Liver (tissue), 9 donors: Measurements from ENCODE around the gene CDC42BPB. TPM values are rescaled to one million over a fixed set of nuclear protein-coding genes. Genes with fewer than 3 reads are reported as not detected.

Source experiments
- DNase-seq: peaks from one replicate; pipeline ENCODE4 v3.0.0-alpha.2; 2017; ENCODE audit warnings: low spot score
- H3K27ac ChIP-seq, 2 donors: one replicate each; pipeline ENCODE4 v1.7.0; 2013; ENCODE audit warnings: inconsistent platforms in 2 of 2, low read length in 2 of 2, control low read depth in 1 of 2, low read depth in 1 of 2, mild to moderate bottlenecking in 1 of 2
- H3K27me3 ChIP-seq, 4 donors: one replicate each; pipeline versions ENCODE4 v1.6.1 to v1.7.0; 2013; ENCODE audit warnings: low read length in 3 of 4, inconsistent platforms in 1 of 4, mild to moderate bottlenecking in 1 of 4, moderate library complexity in 1 of 4; ENCODE audit not compliant: control insufficient read depth in 4 of 4, insufficient read depth in 4 of 4
- H3K36me3 ChIP-seq, 4 donors: one replicate each; pipeline versions ENCODE4 v1.6.1 to v1.7.0; 2013; ENCODE audit warnings: low read length in 3 of 4, mild to moderate bottlenecking in 3 of 4, low read depth in 1 of 4, moderate library complexity in 1 of 4; ENCODE audit not compliant: control insufficient read depth in 4 of 4, insufficient read depth in 3 of 4
- H3K4me1 ChIP-seq, 4 donors: one replicate each; pipeline versions ENCODE4 v1.6.1 to v1.7.0; 2013; ENCODE audit warnings: low read length in 3 of 4, mild to moderate bottlenecking in 3 of 4, moderate library complexity in 1 of 4; ENCODE audit not compliant: control insufficient read depth in 4 of 4, insufficient read depth in 4 of 4
- H3K4me3 ChIP-seq, 3 donors: one replicate each; pipeline versions ENCODE4 v1.6.1 to v1.7.0; 2013; ENCODE audit warnings: low read length in 3 of 3, control low read depth in 1 of 3, low read depth in 1 of 3, mild to moderate bottlenecking in 1 of 3
- H3K9ac ChIP-seq, 2 donors: one replicate each; pipeline ENCODE4 v1.7.0; 2013; ENCODE audit warnings: low read length in 2 of 2, mild to moderate bottlenecking in 2 of 2, moderate library complexity in 2 of 2, control low read depth in 1 of 2, low read depth in 1 of 2
- H3K9me3 ChIP-seq, 4 donors: one replicate each; pipeline versions ENCODE4 v1.6.1 to v1.7.0; 2013; ENCODE audit warnings: low read length in 3 of 4; ENCODE audit not compliant: control insufficient read depth in 4 of 4
- ATF3 ChIP-seq: IDR thresholded peaks from 2 replicates; pipeline ENCODE4 v1.6.1; 2016; ENCODE audit warnings: antibody characterized with exemption
- CTCF ChIP-seq: fragments of 150-350 bp; IDR thresholded peaks from 2 replicates; pipeline ENCODE4 v1.5.1; 2017; ENCODE audit warnings: improper control_type of control experiment, low read depth, low read length; ENCODE audit not compliant: missing input control
- FOXA1 ChIP-seq: IDR thresholded peaks from 2 replicates; pipeline ENCODE4 v1.6.1; 2016; ENCODE audit warnings: antibody characterized with exemption
- FOXA2 ChIP-seq: IDR thresholded peaks from 2 replicates; pipeline ENCODE4 v1.6.1; 2016; ENCODE audit warnings: antibody characterized with exemption
- GABPA ChIP-seq, 2 donors: IDR thresholded peaks in 1 of 2; conservative IDR thresholded peaks in 1 of 2; 2 replicates each; pipeline ENCODE4 v1.6.1; 2016; ENCODE audit warnings: antibody characterized with exemption in 2 of 2, mild to moderate bottlenecking in 1 of 2, moderate library complexity in 1 of 2
- HNF4A ChIP-seq, 2 donors: conservative IDR thresholded peaks; 2 replicates each; pipeline ENCODE4 v1.6.1; 2016; ENCODE audit warnings: antibody characterized with exemption in 2 of 2, mild to moderate bottlenecking in 2 of 2
- JUND ChIP-seq, 2 donors: IDR thresholded peaks; 2 replicates each; pipeline ENCODE4 v1.6.1; 2016; ENCODE audit warnings: antibody characterized with exemption in 2 of 2
- MAX ChIP-seq: IDR thresholded peaks from 2 replicates; pipeline ENCODE4 v1.6.1; 2016; ENCODE audit warnings: antibody characterized with exemption
- NR2F2 ChIP-seq: IDR thresholded peaks from 2 replicates; pipeline ENCODE4 v1.6.1; 2016; ENCODE audit warnings: antibody characterized with exemption
- REST ChIP-seq: IDR thresholded peaks from 2 replicates; pipeline ENCODE4 v1.6.1; 2016; ENCODE audit warnings: antibody characterized with exemption, mild to moderate bottlenecking
- RXRA ChIP-seq, 2 donors: IDR thresholded peaks; 2 replicates each; pipeline ENCODE4 v1.6.1; 2017 to 2018; ENCODE audit warnings: antibody characterized with exemption in 2 of 2, mild to moderate bottlenecking in 1 of 2
- SP1 ChIP-seq: IDR thresholded peaks from 2 replicates; pipeline ENCODE4 v1.6.1; 2018; ENCODE audit warnings: antibody characterized with exemption, mild to moderate bottlenecking
- TAF1 ChIP-seq: conservative IDR thresholded peaks from 2 replicates; pipeline ENCODE4 v1.6.1; 2016; ENCODE audit warnings: antibody characterized with exemption, mild to moderate bottlenecking
- ZBTB33 ChIP-seq: IDR thresholded peaks from 2 replicates; pipeline ENCODE4 v1.6.1; 2016; ENCODE audit warnings: antibody characterized with exemption
- WGBS: extraction: QIAGEN DNeasy Blood & Tissue Kit; methylation state at CpG from one replicate; pipeline ENCODE4 v1.1.7; 2013; 5-methylcytosine and 5-hydroxymethylcytosine counted together
- polyA plus RNA-seq, 2 donors: library from polyadenylated mRNA; stranded (reverse) in 1 of 2; unstranded in 1 of 2; fragments of 200-250 nt in 1 of 2; fragments of >200 nt in 1 of 2; fragmentation: Nextera tagmentation in 1 of 2; extraction: Ambion mirVana in 1 of 2; gene quantifications; one replicate each; pipeline versions ENCODE4 v1.2.1 to v1.2.3, GENCODE V29; 2013 to 2015
- total RNA-seq, 2 donors: library from RNA; depleted of rRNA; stranded (reverse); fragments of >200 nt; gene quantifications; one replicate each; pipeline ENCODE4 v1.2.3, GENCODE V29; 2014
- donor health status: healthy.
- donor health status: healthy.
- donor health status: healthy.
- donor health status: healthy.
- donor health status: healthy.

Gene CDC42BPB
- total and polyA plus RNA-seq, 4 donors: 4.1 to 78.7 (median 29.7) TPM

- TF ChIP-seq CTCF: no peak
- TF ChIP-seq HNF4A (conservative IDR thresholded peaks at IDR 0.05): no peak
- TF ChIP-seq FOXA2: no peak
- no peak for TF ChIP-seq MAX
Measured at GRCh38 chr14:102943454-102943853, 113.9 kb downstream of the CDC42BPB start (continued).

- no peak overlapping the region for H3K27ac ChIP-seq
- peaks cover 3 to 18% (median 13%) of the 10 kb centered on the region in 4 donors for H3K4me1 ChIP-seq
- TF ChIP-seq ZBTB33 (no peak), TAF1 (no peak), RXRA (IDR thresholded peaks at IDR 0.05) (no peak), REST (no peak), MAX (no peak), FOXA1 (no peak), NR2F2 (no peak), ATF3 (no peak), GABPA (IDR thresholded peaks at IDR 0.05 in 1 of 2, conservative IDR thresholded peaks at IDR 0.05 in 1 of 2) (no peak), SP1 (no peak), FOXA2 (no peak), JUND (IDR thresholded peaks at IDR 0.05) (no peak)
- peaks cover 15 to 65% (median 29%) of the 10 kb centered on the region in 4 donors for H3K36me3 ChIP-seq
- no peak for DNase-seq
- 95% methylated on average over 13 of the region's 13 CpGs for WGBS
- H3K9me3 ChIP-seq: no peaks in the 10 kb centered on the region
- no peak overlapping the region for H3K9ac ChIP-seq
- H3K4me3 ChIP-seq: no peak overlapping the region
- no peaks in the 10 kb centered on the region for H3K27me3 ChIP-seq
Measured at GRCh38 chr14:102942069-102942468, 115.3 kb downstream of the CDC42BPB start.
